Peyer's patch (tissue), 4 donors: Measurements from ENCODE around the gene CELSR1. TPM values are rescaled to one million over a fixed set of nuclear protein-coding genes. Genes with fewer than 3 reads are reported as not detected.

Experiments used
- DNase-seq, 3 donors: peaks; one replicate each; pipeline ENCODE4 v3.0.0-alpha.2; 2017 to 2019
- H3K27ac ChIP-seq, 4 donors: fragments of 200-600 bp; sonication (generic); one replicate each; pipeline ENCODE4 v1.5.1; 2016 to 2019
- H3K27me3 ChIP-seq, 2 donors: fragments of 200-600 bp; sonication (generic); one replicate each; pipeline ENCODE4 v1.5.1; 2019
- H3K36me3 ChIP-seq, 3 donors: fragments of 200-600 bp; sonication (generic); one replicate each; pipeline ENCODE4 v1.5.1; 2016 to 2019
- H3K4me1 ChIP-seq, 4 donors: fragments of 200-600 bp; sonication (generic); one replicate each; pipeline ENCODE4 v1.5.1; 2016 to 2019
- H3K4me3 ChIP-seq, 4 donors: fragments of 200-600 bp; sonication (generic); 1 replicate in 3 of 4; 2 replicates in 1 of 4; pipeline ENCODE4 v1.5.1; 2016 to 2019; ENCODE audit warnings: mild to moderate bottlenecking in 1 of 4
- H3K9me3 ChIP-seq, 4 donors: fragments of 200-600 bp; sonication (generic); one replicate each; pipeline ENCODE4 v1.5.1; 2016 to 2019; ENCODE audit warnings: mild to moderate bottlenecking in 1 of 4
- POLR2A ChIP-seq, 2 donors: fragments of 450-650 bp; IDR thresholded peaks; one replicate each; pipeline ENCODE4 v1.5.1; 2017; ENCODE audit warnings: antibody characterized with exemption in 2 of 2, mild to moderate bottlenecking in 2 of 2, moderate library complexity in 2 of 2
- total RNA-seq, 4 donors: library from RNA; depleted of rRNA; stranded (reverse); fragments of >200 nt; gene quantifications; one replicate each; pipeline ENCODE4 v1.1.0, GENCODE V29; 2016
- TF ChIP-seq, protein P1 (sequence below), 6 experiments: fragments of 450-650 bp in 4 of 6; fragments of 200-600 bp in 2 of 6; sonication (generic) in 1 of 6; IDR thresholded peaks; one replicate each; pipeline ENCODE4 v1.5.1; 2017 to 2019; ENCODE audit warnings: antibody characterized with exemption in 6 of 6, mild to moderate bottlenecking in 3 of 6, moderate library complexity in 1 of 6

Gene CELSR1
- total RNA-seq, 4 donors from 2014 or later = 1.1 to 22.3 (median 1.5) TPM

DNA sequence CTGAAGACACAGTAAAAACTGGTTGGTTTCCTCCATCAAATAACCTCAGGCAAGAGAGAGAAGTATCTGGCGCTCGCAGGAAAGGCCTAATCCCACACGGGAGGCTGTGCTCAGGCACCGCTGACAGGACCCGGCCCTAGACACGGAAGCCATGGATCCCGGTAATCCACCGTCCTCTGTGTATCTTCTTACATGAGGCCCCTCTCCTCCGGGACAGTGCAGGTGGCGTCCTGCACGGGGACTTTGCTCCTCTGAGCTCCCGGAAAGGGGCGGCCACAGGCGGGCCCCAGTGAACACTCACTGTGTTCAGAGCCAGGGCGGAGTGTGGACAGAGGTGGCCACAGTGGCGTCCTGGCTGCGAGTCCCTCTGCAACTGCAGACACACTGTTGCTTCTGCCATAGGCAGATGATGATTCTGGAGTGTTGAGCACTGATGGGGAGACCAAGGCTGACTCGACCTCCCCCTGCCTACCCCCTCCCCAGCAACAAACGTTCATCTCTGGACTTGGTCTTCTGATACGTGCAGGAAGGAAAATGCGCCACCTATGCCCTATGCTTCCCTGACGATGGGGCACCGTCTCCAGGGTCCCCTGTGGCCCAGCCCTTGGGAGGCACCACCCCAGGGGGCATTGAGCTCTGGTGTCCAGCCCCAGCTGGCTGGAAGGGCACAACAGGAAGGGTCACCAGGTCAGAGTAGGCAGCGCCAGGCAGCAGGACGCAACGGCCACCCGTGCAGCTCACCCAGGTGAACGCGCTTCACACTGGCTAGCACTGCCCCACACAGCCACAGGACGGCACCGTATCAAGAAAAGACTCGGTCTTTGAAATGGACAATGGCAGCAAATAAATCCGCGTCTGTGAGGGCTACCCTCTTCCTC is 106.2 kb downstream of the CELSR1 start:
- peak in 2 of 3 donors; percentile 68 to 70 for DNase-seq
- TF ChIP-seq, protein P1, sequence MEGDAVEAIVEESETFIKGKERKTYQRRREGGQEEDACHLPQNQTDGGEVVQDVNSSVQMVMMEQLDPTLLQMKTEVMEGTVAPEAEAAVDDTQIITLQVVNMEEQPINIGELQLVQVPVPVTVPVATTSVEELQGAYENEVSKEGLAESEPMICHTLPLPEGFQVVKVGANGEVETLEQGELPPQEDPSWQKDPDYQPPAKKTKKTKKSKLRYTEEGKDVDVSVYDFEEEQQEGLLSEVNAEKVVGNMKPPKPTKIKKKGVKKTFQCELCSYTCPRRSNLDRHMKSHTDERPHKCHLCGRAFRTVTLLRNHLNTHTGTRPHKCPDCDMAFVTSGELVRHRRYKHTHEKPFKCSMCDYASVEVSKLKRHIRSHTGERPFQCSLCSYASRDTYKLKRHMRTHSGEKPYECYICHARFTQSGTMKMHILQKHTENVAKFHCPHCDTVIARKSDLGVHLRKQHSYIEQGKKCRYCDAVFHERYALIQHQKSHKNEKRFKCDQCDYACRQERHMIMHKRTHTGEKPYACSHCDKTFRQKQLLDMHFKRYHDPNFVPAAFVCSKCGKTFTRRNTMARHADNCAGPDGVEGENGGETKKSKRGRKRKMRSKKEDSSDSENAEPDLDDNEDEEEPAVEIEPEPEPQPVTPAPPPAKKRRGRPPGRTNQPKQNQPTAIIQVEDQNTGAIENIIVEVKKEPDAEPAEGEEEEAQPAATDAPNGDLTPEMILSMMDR (IDR thresholded peaks at IDR 0.05) = no peak
- TF ChIP-seq POLR2A (IDR thresholded peaks at IDR 0.05) = peak in 1 of 2 donors; percentile 32
- H3K9me3 ChIP-seq = no peaks in the 10 kb centered on the region
- H3K27ac ChIP-seq = peak overlapping the region in 2 of 4 donors; percentile 77 to 78
- H3K4me1 ChIP-seq = peaks cover 0 to 14% (median 7%) of the 10 kb centered on the region in 4 donors
- H3K36me3 ChIP-seq = no peaks in the 10 kb centered on the region
- no peak overlapping the region for H3K4me3 ChIP-seq
- H3K27me3 ChIP-seq = no peaks in the 10 kb centered on the region

DNA sequence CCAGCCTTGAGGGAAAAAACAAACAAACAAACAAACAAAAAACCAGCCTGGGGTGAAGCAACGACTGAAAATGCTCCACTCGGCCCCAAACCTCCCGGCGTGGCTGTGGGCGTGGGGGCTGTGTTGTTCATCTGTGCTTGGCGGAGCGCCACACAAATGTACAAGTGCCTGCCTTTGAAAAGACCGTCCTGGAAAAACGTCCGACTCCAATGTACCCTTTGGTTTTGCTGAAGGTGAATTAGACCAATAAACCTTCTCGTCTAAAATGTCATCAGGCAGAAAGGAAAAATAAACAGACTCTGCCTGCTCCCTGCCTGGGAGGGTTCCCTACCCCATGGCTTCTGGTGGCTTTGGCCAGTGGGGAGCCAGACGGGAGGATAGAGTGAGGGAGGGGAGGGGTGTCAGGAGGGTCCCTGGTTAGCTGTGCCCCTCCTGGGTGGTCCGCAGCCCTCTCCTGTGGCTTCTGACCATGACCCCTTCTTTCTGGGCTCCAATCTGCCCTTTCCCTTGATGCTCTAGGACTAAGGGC is 108.0 kb downstream of the CELSR1 start:
- DNase-seq = no peak
- Histone ChIP-seq H3K36me3 (no peaks in the 10 kb centered on the region), H3K27me3 (no peaks in the 10 kb centered on the region), H3K9me3 (peaks cover 0 to 4% (median 0%) of the 10 kb centered on the region in 4 donors), H3K4me3 (no peak overlapping the region), H3K27ac (no peak overlapping the region), H3K4me1 (peaks cover 0 to 14% (median 7%) of the 10 kb centered on the region in 4 donors)
- TF ChIP-seq POLR2A (IDR thresholded peaks at IDR 0.05) = no peak
- TF ChIP-seq, protein P1 (IDR thresholded peaks at IDR 0.05) = no peak

DNA sequence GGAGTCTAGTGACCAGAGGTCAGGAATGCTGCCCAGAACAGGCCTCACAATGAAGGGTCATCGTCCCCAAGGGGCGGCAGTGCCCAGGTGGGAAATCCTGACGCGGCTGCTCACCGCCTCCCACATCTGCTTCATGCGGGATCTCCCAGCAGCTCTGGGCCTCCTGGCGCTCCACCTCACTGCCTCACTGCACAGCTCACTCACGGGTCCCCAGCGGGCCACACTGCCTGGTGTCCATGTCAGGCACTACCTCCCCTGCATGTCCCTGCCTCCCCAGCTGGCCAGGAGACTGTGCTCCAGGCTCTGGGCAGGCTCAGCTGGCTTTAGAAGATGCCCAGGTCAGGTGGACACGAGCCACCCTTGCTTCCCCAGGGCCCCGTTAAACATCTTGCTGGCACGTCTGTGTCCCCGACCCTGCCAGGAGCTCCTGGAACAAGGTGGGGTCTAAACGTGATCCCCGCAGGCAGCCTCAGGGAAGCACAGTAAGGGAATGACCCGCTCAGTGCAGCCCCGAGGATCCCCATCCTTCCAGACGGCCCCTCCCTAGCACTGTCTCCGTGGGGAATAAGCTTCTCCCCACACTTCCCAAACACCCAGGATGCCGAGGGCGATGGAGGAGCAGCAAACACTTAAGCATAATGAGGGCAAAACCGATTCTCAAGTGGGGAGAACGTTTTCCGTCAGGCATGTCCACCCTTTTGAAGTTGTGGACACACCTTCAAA is 108.7 kb downstream of the CELSR1 start:
- H3K9me3 ChIP-seq = peaks cover 0 to 4% (median 0%) of the 10 kb centered on the region in 4 donors
- H3K27me3 ChIP-seq = no peaks in the 10 kb centered on the region
- no peak for DNase-seq
- H3K27ac ChIP-seq = no peak overlapping the region
- TF ChIP-seq, protein P1 (IDR thresholded peaks at IDR 0.05) = no peak
- no peak for TF ChIP-seq POLR2A (IDR thresholded peaks at IDR 0.05)
- H3K4me3 ChIP-seq = no peak overlapping the region
- peaks cover 0 to 14% (median 7%) of the 10 kb centered on the region in 4 donors for H3K4me1 ChIP-seq
- no peaks in the 10 kb centered on the region for H3K36me3 ChIP-seq

- DNase-seq = no peak
- peaks cover 0 to 4% (median 0%) of the 10 kb centered on the region in 4 donors for H3K9me3 ChIP-seq
- no peak overlapping the region for H3K4me3 ChIP-seq
- peaks cover 0 to 14% (median 7%) of the 10 kb centered on the region in 4 donors for H3K4me1 ChIP-seq
- TF ChIP-seq, protein P1 (IDR thresholded peaks at IDR 0.05) = no peak
- TF ChIP-seq POLR2A (IDR thresholded peaks at IDR 0.05) = no peak
- H3K36me3 ChIP-seq = no peaks in the 10 kb centered on the region
- H3K27me3 ChIP-seq = no peaks in the 10 kb centered on the region
- no peak overlapping the region for H3K27ac ChIP-seq
Observed at GRCh38 chr22:46428171-46428570, 109.2 kb downstream of the CELSR1 start.

DNA sequence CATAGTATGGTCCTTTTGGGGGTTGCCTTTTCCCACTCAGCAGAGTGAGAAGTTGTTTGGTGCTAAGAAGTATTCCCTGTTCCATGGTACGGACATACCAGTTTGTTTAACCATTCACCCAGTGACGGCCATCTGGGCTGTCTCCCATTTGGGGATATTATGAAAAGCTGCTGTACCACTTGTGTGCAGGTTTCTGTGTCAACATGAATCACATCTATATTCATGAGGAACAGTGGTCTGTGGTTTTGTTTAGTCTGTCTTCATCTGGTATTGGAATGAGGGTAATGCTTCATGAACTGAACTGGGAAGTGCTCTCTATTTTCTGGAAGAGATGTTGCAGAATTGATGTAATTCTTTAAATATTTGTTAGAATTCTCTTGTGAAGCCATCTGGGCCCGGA is 112.4 kb downstream of the CELSR1 start:
- H3K27ac ChIP-seq = no peak overlapping the region
- H3K4me1 ChIP-seq = no peaks in the 10 kb centered on the region
- H3K36me3 ChIP-seq = no peaks in the 10 kb centered on the region
- DNase-seq = no peak
- TF ChIP-seq, protein P1 (IDR thresholded peaks at IDR 0.05) = no peak
- TF ChIP-seq POLR2A (IDR thresholded peaks at IDR 0.05) = no peak
- H3K4me3 ChIP-seq = no peak overlapping the region
- H3K9me3 ChIP-seq = peaks cover 0 to 4% (median 0%) of the 10 kb centered on the region in 4 donors
- no peaks in the 10 kb centered on the region for H3K27me3 ChIP-seq
